HepG2 (cell line): Measurements from ENCODE around the gene VAC14. TPM values are rescaled to one million over a fixed set of nuclear protein-coding genes. Genes with fewer than 3 reads are reported as not detected.

ENCODE experiments used
- FOXA1 ChIP-seq, 2 experiments: fragments of 450-650 bp in 1 of 2; sonication (generic) in 1 of 2; formaldehyde crosslinking in 1 of 2; IDR thresholded peaks; 2 replicates each; pipeline versions ENCODE4 v1.4.0 to v1.6.1; 2016 to 2020; ENCODE audit warnings: missing genetic modification reagents in 1 of 2
- FOXO1 ChIP-seq: sonication (generic); formaldehyde crosslinking; IDR thresholded peaks from 2 replicates; pipeline ENCODE4 v1.4.0; 2020; ENCODE audit warnings: missing genetic modification reagents
- MAZ ChIP-seq, 2 experiments: sonication (generic) in 1 of 2; formaldehyde crosslinking in 1 of 2; IDR thresholded peaks; 2 replicates each; pipeline versions ENCODE4 v1.5.0 to v1.6.1; 2012 to 2020; ENCODE audit warnings: low read depth in 2 of 2, mild to moderate bottlenecking in 2 of 2, borderline replicate concordance in 1 of 2, improper control_type of control experiment in 1 of 2, low read length in 1 of 2, missing genetic modification reagents in 1 of 2, moderate library complexity in 1 of 2
- POLR2AphosphoS2 ChIP-seq: IDR thresholded peaks from 2 replicates; pipeline ENCODE4 v1.6.1; 2011; ENCODE audit warnings: low read depth, low read length, improper control_type of control experiment
- SMAD3 ChIP-seq: sonication (generic); formaldehyde crosslinking; IDR thresholded peaks from 2 replicates; pipeline ENCODE4 v1.4.0; 2020; ENCODE audit warnings: missing genetic modification reagents
- SRSF1 ChIP-seq: fragments of 200-400 bp; formaldehyde crosslinking; optimal IDR thresholded peaks from 2 replicates; pipeline ENCODE3; 2017; ENCODE audit warnings: mild to moderate bottlenecking, low read depth, low read length, moderate library complexity
- TAF15 ChIP-seq: fragments of 200-400 bp; formaldehyde crosslinking; IDR thresholded peaks from one replicate; pipeline ENCODE4 v1.6.1; 2018; ENCODE audit warnings: mild to moderate bottlenecking, low read depth, low read length; ENCODE audit not compliant: poor library complexity, severe bottlenecking
- ZNF501 ChIP-seq: sonication (generic); formaldehyde crosslinking; IDR thresholded peaks from 2 replicates; pipeline ENCODE4 v1.5.1; 2020; ENCODE audit warnings: mild to moderate bottlenecking, moderate library complexity, missing genetic modification reagents
- ZNF773 ChIP-seq: sonication (generic); formaldehyde crosslinking; IDR thresholded peaks from 2 replicates; pipeline ENCODE4 v1.4.0; 2020; ENCODE audit warnings: missing genetic modification reagents, borderline replicate concordance
- ZNF781 ChIP-seq: sonication (generic); formaldehyde crosslinking; IDR thresholded peaks from 2 replicates; pipeline ENCODE4 v1.5.1; 2020; ENCODE audit warnings: borderline replicate concordance, mild to moderate bottlenecking, missing genetic modification reagents; ENCODE audit errors: not compliant biosample characterization
- polyA plus RNA-seq, 8 experiments: library from polyadenylated mRNA; depleted of rRNA in 3 of 8; stranded (reverse) in 7 of 8; unstranded in 1 of 8; fragments of >200 nt; fragmentation: Illumina TruSeq in 4 of 8; extraction: Trizol in 4 of 8; gene quantifications; 2 replicates each; pipeline versions ENCODE4 v1.2.1 to v1.2.3, GENCODE V29; 2011 to 2016; ENCODE audit warnings: low read depth in 4 of 8, missing spikeins in 1 of 8, mixed read lengths in 1 of 8; ENCODE audit not compliant: insufficient read depth in 1 of 8
- total RNA-seq, 5 experiments: library from RNA; depleted of rRNA; stranded (reverse); fragments of >200 nt; fragmentation: Illumina TruSeq; extraction: Trizol; gene quantifications; 2 replicates each; pipeline ENCODE4 v1.2.3, GENCODE V29; 2016; ENCODE audit warnings: low read depth in 1 of 5
- TF ChIP-seq, protein P1 (sequence below): IDR thresholded peaks from 2 replicates; pipeline ENCODE4 v1.6.1; 2016; ENCODE audit warnings: missing biosample characterization, missing genetic modification reagents, low read depth
- TF ChIP-seq, protein P2 (sequence below): sonication (generic); formaldehyde crosslinking; IDR thresholded peaks from 2 replicates; pipeline ENCODE4 v1.4.0; 2020; ENCODE audit warnings: mild to moderate bottlenecking, missing genetic modification reagents
- TF ChIP-seq, protein P3 (sequence below): sonication (generic); formaldehyde crosslinking; IDR thresholded peaks from 2 replicates; pipeline ENCODE4 v1.4.0; 2020; ENCODE audit warnings: missing genetic modification reagents, borderline replicate concordance
- TF ChIP-seq, protein P4 (sequence below): sonication (generic); formaldehyde crosslinking; IDR thresholded peaks from 2 replicates; pipeline ENCODE4 v1.4.0; 2020; ENCODE audit warnings: mild to moderate bottlenecking, missing genetic modification reagents
- TF ChIP-seq, protein P5 (sequence below), 2 experiments: sonication (generic) in 1 of 2; formaldehyde crosslinking in 1 of 2; IDR thresholded peaks; 2 replicates each; pipeline versions ENCODE4 v1.4.0 to v1.6.1; 2018 to 2020; ENCODE audit warnings: missing genetic modification reagents in 2 of 2, borderline replicate concordance in 1 of 2, low read depth in 1 of 2, mild to moderate bottlenecking in 1 of 2, missing biosample characterization in 1 of 2

VAC14 gene
- total and polyA plus RNA-seq, 2 of the 13 experiments (the other 11 are each of a cell fraction or from before 2014, with no cell fraction given) = 23.5 to 24.6 TPM

DNA sequence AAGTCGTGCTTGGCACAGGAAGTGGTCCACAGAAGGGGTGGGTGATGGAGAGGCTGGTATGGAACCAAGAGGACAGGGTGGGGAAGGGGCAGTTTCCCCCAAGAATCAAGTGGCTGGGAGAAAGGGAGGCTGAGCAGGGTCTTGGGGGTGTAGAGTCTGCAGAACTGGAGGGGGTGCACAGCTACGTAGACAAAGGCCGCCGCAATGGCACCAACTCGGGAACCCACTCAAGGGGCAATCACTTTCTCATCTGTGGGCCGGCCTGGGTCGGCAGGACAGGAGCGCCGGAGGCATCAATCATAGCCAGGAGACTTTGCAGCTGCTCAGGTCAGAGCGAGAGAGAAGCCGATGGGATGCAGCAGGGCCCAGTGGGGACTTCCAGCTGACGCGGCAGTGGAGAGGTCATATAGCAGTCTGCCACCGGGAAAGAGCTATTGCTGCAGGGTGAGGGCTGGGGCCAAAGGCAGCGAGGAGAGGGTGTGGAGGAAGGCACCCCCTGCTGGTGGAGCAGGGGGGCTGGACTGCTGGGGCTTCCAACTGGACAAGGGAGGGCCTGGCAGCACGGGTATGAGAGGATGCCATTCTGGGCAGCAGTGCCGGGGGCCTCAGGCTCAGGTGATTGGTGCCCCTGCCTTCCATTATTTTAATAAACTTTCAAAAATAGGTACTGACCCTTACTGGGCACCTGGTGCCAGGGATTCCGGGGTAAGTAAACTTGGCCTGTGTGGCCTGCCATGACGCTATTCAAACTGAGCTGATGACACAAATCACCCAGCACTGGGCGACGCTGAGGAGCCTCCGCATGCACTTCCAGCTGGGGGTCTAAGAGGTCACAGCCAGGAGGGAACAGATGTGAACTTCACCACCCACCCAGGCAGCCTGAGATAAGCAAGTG is 62.6 kb downstream of the VAC14 start (continued):
- TF ChIP-seq, protein P1, sequence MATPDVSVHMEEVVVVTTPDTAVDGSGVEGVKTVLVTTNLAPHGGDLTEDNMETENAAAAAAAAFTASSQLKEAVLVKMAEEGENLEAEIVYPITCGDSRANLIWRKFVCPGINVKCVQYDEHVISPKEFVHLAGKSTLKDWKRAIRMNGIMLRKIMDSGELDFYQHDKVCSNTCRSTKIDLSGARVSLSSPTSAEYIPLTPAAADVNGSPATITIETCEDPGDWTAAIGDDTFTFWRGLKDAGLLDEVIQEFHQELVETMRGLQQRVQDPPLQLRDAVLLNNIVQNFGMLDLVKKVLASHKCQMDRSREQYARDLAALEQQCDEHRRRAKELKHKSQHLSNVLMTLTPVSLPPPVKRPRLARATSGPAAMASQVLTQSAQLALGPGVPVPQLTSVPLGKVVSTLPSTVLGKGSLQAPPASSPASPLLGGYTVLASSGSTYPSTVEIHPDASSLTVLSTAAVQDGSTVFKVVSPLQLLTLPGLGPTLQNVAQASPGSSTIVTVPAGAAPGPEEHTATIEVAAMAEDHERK (CRISPR knock-in tag) = no peak
- no peak for TF ChIP-seq POLR2AphosphoS2
- TF ChIP-seq, protein P2, sequence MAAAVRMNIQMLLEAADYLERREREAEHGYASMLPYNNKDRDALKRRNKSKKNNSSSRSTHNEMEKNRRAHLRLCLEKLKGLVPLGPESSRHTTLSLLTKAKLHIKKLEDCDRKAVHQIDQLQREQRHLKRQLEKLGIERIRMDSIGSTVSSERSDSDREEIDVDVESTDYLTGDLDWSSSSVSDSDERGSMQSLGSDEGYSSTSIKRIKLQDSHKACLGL = peak; percentile 64; the same call in 1 of the 2 replicates
- TF ChIP-seq ZNF773 = no peak
- no peak for TF ChIP-seq ZNF501
- no peak for TF ChIP-seq FOXA1 (IDR thresholded peaks at IDR 0.05)
- TF ChIP-seq FOXA1 (CRISPR knock-in tag; IDR thresholded peaks at IDR 0.05) = no peak
- no peak for TF ChIP-seq ZNF781
- TF ChIP-seq SMAD3 = peak; percentile 63; the same call in 1 of the 2 replicates
- TF ChIP-seq TAF15 = no peak
- TF ChIP-seq, protein P3, sequence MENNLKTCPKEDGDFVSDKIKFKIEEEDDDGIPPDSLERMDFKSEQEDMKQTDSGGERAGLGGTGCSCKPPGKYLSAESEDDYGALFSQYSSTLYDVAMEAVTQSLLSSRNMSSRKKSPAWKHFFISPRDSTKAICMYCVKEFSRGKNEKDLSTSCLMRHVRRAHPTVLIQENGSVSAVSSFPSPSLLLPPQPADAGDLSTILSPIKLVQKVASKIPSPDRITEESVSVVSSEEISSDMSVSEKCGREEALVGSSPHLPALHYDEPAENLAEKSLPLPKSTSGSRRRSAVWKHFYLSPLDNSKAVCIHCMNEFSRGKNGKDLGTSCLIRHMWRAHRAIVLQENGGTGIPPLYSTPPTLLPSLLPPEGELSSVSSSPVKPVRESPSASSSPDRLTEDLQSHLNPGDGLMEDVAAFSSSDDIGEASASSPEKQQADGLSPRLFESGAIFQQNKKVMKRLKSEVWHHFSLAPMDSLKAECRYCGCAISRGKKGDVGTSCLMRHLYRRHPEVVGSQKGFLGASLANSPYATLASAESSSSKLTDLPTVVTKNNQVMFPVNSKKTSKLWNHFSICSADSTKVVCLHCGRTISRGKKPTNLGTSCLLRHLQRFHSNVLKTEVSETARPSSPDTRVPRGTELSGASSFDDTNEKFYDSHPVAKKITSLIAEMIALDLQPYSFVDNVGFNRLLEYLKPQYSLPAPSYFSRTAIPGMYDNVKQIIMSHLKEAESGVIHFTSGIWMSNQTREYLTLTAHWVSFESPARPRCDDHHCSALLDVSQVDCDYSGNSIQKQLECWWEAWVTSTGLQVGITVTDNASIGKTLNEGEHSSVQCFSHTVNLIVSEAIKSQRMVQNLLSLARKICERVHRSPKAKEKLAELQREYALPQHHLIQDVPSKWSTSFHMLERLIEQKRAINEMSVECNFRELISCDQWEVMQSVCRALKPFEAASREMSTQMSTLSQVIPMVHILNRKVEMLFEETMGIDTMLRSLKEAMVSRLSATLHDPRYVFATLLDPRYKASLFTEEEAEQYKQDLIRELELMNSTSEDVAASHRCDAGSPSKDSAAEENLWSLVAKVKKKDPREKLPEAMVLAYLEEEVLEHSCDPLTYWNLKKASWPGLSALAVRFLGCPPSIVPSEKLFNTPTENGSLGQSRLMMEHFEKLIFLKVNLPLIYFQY (CRISPR knock-in tag) = 0 out of 2 replicates have a peak, but pooled peaks have one; percentile 40
- TF ChIP-seq FOXO1 (CRISPR knock-in tag) = 0 out of 2 replicates have a peak, but pooled peaks have one; percentile 23
- no peak for TF ChIP-seq SRSF1
- TF ChIP-seq, protein P4, sequence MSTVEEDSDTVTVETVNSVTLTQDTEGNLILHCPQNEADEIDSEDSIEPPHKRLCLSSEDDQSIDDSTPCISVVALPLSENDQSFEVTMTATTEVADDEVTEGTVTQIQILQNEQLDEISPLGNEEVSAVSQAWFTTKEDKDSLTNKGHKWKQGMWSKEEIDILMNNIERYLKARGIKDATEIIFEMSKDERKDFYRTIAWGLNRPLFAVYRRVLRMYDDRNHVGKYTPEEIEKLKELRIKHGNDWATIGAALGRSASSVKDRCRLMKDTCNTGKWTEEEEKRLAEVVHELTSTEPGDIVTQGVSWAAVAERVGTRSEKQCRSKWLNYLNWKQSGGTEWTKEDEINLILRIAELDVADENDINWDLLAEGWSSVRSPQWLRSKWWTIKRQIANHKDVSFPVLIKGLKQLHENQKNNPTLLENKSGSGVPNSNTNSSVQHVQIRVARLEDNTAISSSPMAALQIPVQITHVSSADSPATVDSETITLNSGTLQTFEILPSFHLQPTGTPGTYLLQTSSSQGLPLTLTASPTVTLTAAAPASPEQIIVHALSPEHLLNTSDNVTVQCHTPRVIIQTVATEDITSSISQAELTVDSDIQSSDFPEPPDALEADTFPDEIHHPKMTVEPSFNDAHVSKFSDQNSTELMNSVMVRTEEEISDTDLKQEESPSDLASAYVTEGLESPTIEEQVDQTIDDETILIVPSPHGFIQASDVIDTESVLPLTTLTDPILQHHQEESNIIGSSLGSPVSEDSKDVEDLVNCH = no peak
- TF ChIP-seq, protein P5, sequence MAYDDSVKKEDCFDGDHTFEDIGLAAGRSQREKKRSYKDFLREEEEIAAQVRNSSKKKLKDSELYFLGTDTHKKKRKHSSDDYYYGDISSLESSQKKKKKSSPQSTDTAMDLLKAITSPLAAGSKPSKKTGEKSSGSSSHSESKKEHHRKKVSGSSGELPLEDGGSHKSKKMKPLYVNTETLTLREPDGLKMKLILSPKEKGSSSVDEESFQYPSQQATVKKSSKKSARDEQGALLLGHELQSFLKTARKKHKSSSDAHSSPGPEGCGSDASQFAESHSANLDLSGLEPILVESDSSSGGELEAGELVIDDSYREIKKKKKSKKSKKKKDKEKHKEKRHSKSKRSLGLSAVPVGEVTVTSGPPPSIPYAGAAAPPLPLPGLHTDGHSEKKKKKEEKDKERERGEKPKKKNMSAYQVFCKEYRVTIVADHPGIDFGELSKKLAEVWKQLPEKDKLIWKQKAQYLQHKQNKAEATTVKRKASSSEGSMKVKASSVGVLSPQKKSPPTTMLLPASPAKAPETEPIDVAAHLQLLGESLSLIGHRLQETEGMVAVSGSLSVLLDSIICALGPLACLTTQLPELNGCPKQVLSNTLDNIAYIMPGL (CRISPR knock-in tag; IDR thresholded peaks at IDR 0.05; ENCODE audit: borderline replicate concordance in 1 of 2, low read depth in 1 of 2) = peak; percentile 50 to 67; a peak in 2 of 4 replicates
- TF ChIP-seq MAZ (IDR thresholded peaks at IDR 0.05; ENCODE audit: borderline replicate concordance, low read depth, low read length) = peak; percentile 72; the same call in 1 of the 2 replicates
- TF ChIP-seq MAZ (CRISPR knock-in tag; IDR thresholded peaks at IDR 0.05; ENCODE audit: low read depth) = peak; percentile 51; the same call in 1 of the 2 replicates
